ENCODE measurements around the gene COL5A3.

- no peak for TF ChIP-seq CTCF (IDR thresholded peaks at IDR 0.05)
- TF ChIP-seq POLR2A (IDR thresholded peaks at IDR 0.05), result no peak
Measured at GRCh38 chr19:10045371-10045770, 35.1 kb upstream of the COL5A3 start.
